Mammary epithelial cell (primary cell): ENCODE measurements around the gene GYG1.

Source experiments
- CTCF ChIP-seq, 2 donors: IDR thresholded peaks in 1 of 2; conservative IDR thresholded peaks in 1 of 2; 2 replicates each; pipeline ENCODE4 v1.5.1; 2011 to 2012; ENCODE audit warnings: inconsistent platforms in 2 of 2, low read length in 2 of 2, mild to moderate bottlenecking in 2 of 2, control low read depth in 1 of 2, low read depth in 1 of 2; ENCODE audit not compliant: insufficient read depth in 1 of 2; ENCODE audit errors: extremely low read depth in 1 of 2
- EZH2 ChIP-seq: IDR thresholded peaks from 2 replicates; pipeline ENCODE4 v1.6.1; 2012; ENCODE audit warnings: low read length, inconsistent platforms, borderline replicate concordance

GRCh38 chr3:149004622-149005021, 13.3 kb downstream of the GYG1 start:
- TF ChIP-seq CTCF (conservative IDR thresholded peaks at IDR 0.05 in 1 of 2, IDR thresholded peaks at IDR 0.05 in 1 of 2; ENCODE audit: extremely low read depth in 1 of 2, insufficient read depth in 1 of 2, low read depth in 1 of 2, low read length in 2 of 2) (no peak), EZH2 (no peak)
